B cell (primary cell): ENCODE results near the gene ADGRF5. TPM values are rescaled to one million over a fixed set of nuclear protein-coding genes. Genes with fewer than 3 reads are reported as not detected.

ENCODE experiments used
- ATAC-seq: fragments of 200-7000 bp; cut with Tn5 transposase; one replicate; pipeline ENCODE4 v1.10.0; 2021; ENCODE audit warnings: low read depth, mild to moderate bottlenecking, moderate number of reproducible peaks, moderate library complexity
- CTCF ChIA-PET: fragments of 350-600 bp; sonication (Branson Sonifier 250); formaldehyde crosslinking; loops from one replicate; lab custom pipeline; 2021; ENCODE audit warnings: antibody characterized with exemption, inconsistent platforms; lab: Charles Lee
- POLR2A ChIA-PET: fragments of 350-600 bp; sonication (Branson Sonifier 250); formaldehyde crosslinking; loops from one replicate; lab custom pipeline; 2021; ENCODE audit warnings: antibody characterized with exemption; lab: Charles Lee
- DNase-seq: peaks from one replicate; pipeline ENCODE4 v3.0.0; 2013
- H2AFZ ChIP-seq: 2 replicates; pipeline ENCODE4 v1.6.1; 2012; ENCODE audit warnings: mild to moderate bottlenecking, low read depth, low read length; ENCODE audit not compliant: insufficient read depth, poor library complexity, severe bottlenecking
- H3K27ac ChIP-seq, 2 donors: 1 replicate in 1 of 2; 2 replicates in 1 of 2; pipeline ENCODE4 v1.5.1; 2012 to 2013; ENCODE audit warnings: low read length in 2 of 2, mild to moderate bottlenecking in 2 of 2, moderate library complexity in 1 of 2
- H3K27me3 ChIP-seq, 4 experiments: fragments of 200-600 bp in 1 of 4; sonication (generic) in 1 of 4; replicated peaks in 1 of 4; 1 replicate in 2 of 4; 2 replicates in 2 of 4; pipeline versions ENCODE4 v1.6.1 to v1.7.0; 2013 to 2016; ENCODE audit warnings: low read length in 3 of 4, mild to moderate bottlenecking in 2 of 4, mixed read lengths in 1 of 4, moderate library complexity in 1 of 4; ENCODE audit not compliant: insufficient read depth in 4 of 4, control insufficient read depth in 3 of 4; ENCODE audit errors: control extremely low read depth in 1 of 4
- H3K36me3 ChIP-seq, 2 experiments: replicated peaks in 1 of 2; 1 replicate in 1 of 2; 2 replicates in 1 of 2; pipeline versions ENCODE4 v1.6.1 to v1.7.1; 2013; ENCODE audit warnings: low read length in 1 of 2; ENCODE audit not compliant: insufficient read depth in 2 of 2, control insufficient read depth in 1 of 2; ENCODE audit errors: control extremely low read depth in 1 of 2, extremely low read depth in 1 of 2
- H3K4me1 ChIP-seq, 2 donors: fragments of 200-600 bp in 1 of 2; sonication (generic) in 1 of 2; 1 replicate in 1 of 2; 2 replicates in 1 of 2; pipeline versions ENCODE4 v1.5.1 to v1.6.1; 2013 to 2017; ENCODE audit warnings: low read length in 2 of 2; ENCODE audit not compliant: control insufficient read depth in 2 of 2, insufficient read depth in 2 of 2
- H3K4me2 ChIP-seq: replicated peaks from 2 replicates; pipeline ENCODE3; 2012; ENCODE audit warnings: mild to moderate bottlenecking, low read depth, low read length; ENCODE audit not compliant: poor library complexity, severe bottlenecking
- H3K4me3 ChIP-seq, 5 experiments: fragments of 200-600 bp in 1 of 5; sonication (generic) in 1 of 5; 1 replicate in 3 of 5; 2 replicates in 2 of 5; pipeline versions ENCODE4 v1.5.1 to v1.7.0; 2011 to 2016; ENCODE audit warnings: low read length in 4 of 5, mild to moderate bottlenecking in 4 of 5, low read depth in 2 of 5, control low read depth in 1 of 5, moderate library complexity in 1 of 5; ENCODE audit not compliant: insufficient read depth in 1 of 5; ENCODE audit errors: control extremely low read depth in 1 of 5, extremely low read depth in 1 of 5
- H3K79me2 ChIP-seq: fragments of 200-600 bp; sonication (generic); one replicate; pipeline ENCODE4 v1.6.0; 2016; ENCODE audit warnings: low read length; ENCODE audit not compliant: control insufficient read depth, insufficient read depth
- H3K9ac ChIP-seq: fragments of 200-600 bp; sonication (generic); 2 replicates; pipeline ENCODE4 v1.6.1; 2017; ENCODE audit warnings: mild to moderate bottlenecking, low read length, moderate library complexity
- H3K9me3 ChIP-seq, 3 donors: one replicate each; pipeline versions ENCODE4 v1.6.1 to v1.7.1; 2013; ENCODE audit warnings: low read length in 2 of 3; ENCODE audit not compliant: control insufficient read depth in 2 of 3, insufficient read depth in 1 of 3; ENCODE audit errors: control extremely low read depth in 1 of 3
- H4K20me1 ChIP-seq: 2 replicates; pipeline ENCODE4 v1.6.0; 2012; ENCODE audit warnings: mild to moderate bottlenecking, low read length; ENCODE audit not compliant: insufficient read depth, control insufficient read depth, poor library complexity, severe bottlenecking
- H3K27ac Mint-ChIP-seq: one replicate; pipeline ENCODE4 v1.8.0; 2021; ENCODE audit warnings: mixed read lengths
- H3K27me3 Mint-ChIP-seq: one replicate; pipeline ENCODE4 v1.8.0; 2021; ENCODE audit warnings: mixed read lengths
- H3K4me1 Mint-ChIP-seq: one replicate; pipeline ENCODE4 v1.8.0; 2021; ENCODE audit warnings: mixed read lengths
- H3K4me3 Mint-ChIP-seq: one replicate; pipeline ENCODE4 v1.8.0; 2021; ENCODE audit warnings: mixed read lengths
- H3K9me3 Mint-ChIP-seq: one replicate; pipeline ENCODE4 v1.8.0; 2022; ENCODE audit warnings: mixed read lengths; ENCODE audit not compliant: insufficient read depth
- CTCF ChIP-seq: fragments of 200-600 bp; IDR thresholded peaks from one replicate; pipeline ENCODE4 v1.8.0; 2022; ENCODE audit warnings: antibody characterized with exemption, mild to moderate bottlenecking
- EZH2 ChIP-seq: IDR thresholded peaks from 2 replicates; pipeline ENCODE4 v1.6.1; 2012; ENCODE audit warnings: borderline replicate concordance, low read depth, mild to moderate bottlenecking, moderate library complexity, low read length; ENCODE audit not compliant: insufficient read depth, poor library complexity, severe bottlenecking
- WGBS: methylation state at CpG from one replicate; pipeline ENCODE4 v1.1.5; 2013; ENCODE audit warnings: missing lambda C conversion rate; ENCODE audit not compliant: insufficient coverage; 5-methylcytosine and 5-hydroxymethylcytosine counted together
- intact Hi-C: fragments of 100-400 bp; cut with micrococcal nuclease; formaldehyde crosslinking; loops from one replicate; pipeline ENCODE4 v1.10.0; 2022
- polyA plus RNA-seq: library from polyadenylated mRNA; depleted of rRNA; stranded (reverse); fragments of >200 nt; gene quantifications from 2 replicates; pipeline ENCODE4 v1.2.3, GENCODE V29; 2012
- total RNA-seq, 2 donors: library from RNA; stranded (reverse); fragments of 120-200 nt in 1 of 2; gene quantifications; 1 replicate in 1 of 2; 2 replicates in 1 of 2; pipeline versions ENCODE4 v1.2.3 to v1.2.4, GENCODE V29; 2013 to 2022

The ADGRF5 gene
- total and polyA plus RNA-seq, 2 donors (not counting 1 experiment from before 2014, with no cell fraction given) = not detected

- no peak overlapping the region for H3K4me2 ChIP-seq
- Mint-ChIP-seq H3K4me1 (no peaks in the 10 kb centered on the region), H3K9me3 (no peaks in the 10 kb centered on the region), H3K4me3 (no peak overlapping the region), H3K27ac (no peak overlapping the region), H3K27me3 (peaks cover 3% of the 10 kb centered on the region)
- ATAC-seq (no peak), DNase-seq (no peak)
- intact Hi-C loops = no loop called here
- no peak overlapping the region for H3K9ac ChIP-seq
- ChIA-PET CTCF (no interaction called here), POLR2A (no interaction called here)
- no peak overlapping the region for H3K27ac ChIP-seq
- H3K36me3 ChIP-seq = no peaks in the 10 kb centered on the region
- no peak overlapping the region for H2AFZ ChIP-seq
- 87% methylated on average over 5 of the region's 7 CpGs for WGBS
- no peaks in the 10 kb centered on the region for H3K27me3 ChIP-seq
- no peaks in the 10 kb centered on the region for H3K9me3 ChIP-seq
- no peaks in the 10 kb centered on the region for H3K4me1 ChIP-seq
- TF ChIP-seq CTCF (no peak), EZH2 (no peak)
- no peaks in the 10 kb centered on the region for H4K20me1 ChIP-seq
- H3K79me2 ChIP-seq = no peaks in the 10 kb centered on the region
- H3K4me3 ChIP-seq = no peak overlapping the region
These were observed 102.2 kb downstream of the ADGRF5 start for GRCh38 chr6:46819561-46819960.

- Mint-ChIP-seq H3K27me3 (peaks cover 13% of the 10 kb centered on the region), H3K4me3 (no peak overlapping the region), H3K9me3 (no peaks in the 10 kb centered on the region), H3K27ac (no peak overlapping the region), H3K4me1 (no peaks in the 10 kb centered on the region)
- ChIA-PET POLR2A (no interaction called here), CTCF (no interaction called here)
- no peaks in the 10 kb centered on the region for H3K9me3 ChIP-seq
- H3K4me3 ChIP-seq = no peak overlapping the region
- H3K27me3 ChIP-seq = no peaks in the 10 kb centered on the region
- H3K4me1 ChIP-seq = no peaks in the 10 kb centered on the region
- no peaks in the 10 kb centered on the region for H3K36me3 ChIP-seq
- DNase-seq = no peak
- no peaks in the 10 kb centered on the region for H4K20me1 ChIP-seq
- WGBS = 71% methylated on average over 1 of the region's 1 CpG
- no peak overlapping the region for H2AFZ ChIP-seq
- ATAC-seq = no peak
- intact Hi-C loops = no loop called here
- no peak overlapping the region for H3K9ac ChIP-seq
- no peaks in the 10 kb centered on the region for H3K79me2 ChIP-seq
- no peak overlapping the region for H3K27ac ChIP-seq
- H3K4me2 ChIP-seq = no peak overlapping the region
- TF ChIP-seq EZH2 (no peak), CTCF (no peak)
These were observed 105.1 kb downstream of the ADGRF5 start for GRCh38 chr6:46816626-46817025.
